ENCODE data around the gene LRP2. TPM values are rescaled to one million over a fixed set of nuclear protein-coding genes. Genes with fewer than 3 reads are reported as not detected.

The LRP2 gene
- total and polyA plus RNA-seq, 2 of the 8 experiments (the other 6 are each of a cell fraction or from before 2014, with no cell fraction given), result 2.0 to 2.9 TPM

- TF ChIP-seq CHD7 (IDR thresholded peaks at IDR 0.05; ENCODE audit: insufficient replicate concordance, low read length), result no peak
- no peak for TF ChIP-seq SIRT6 (IDR thresholded peaks at IDR 0.05; ENCODE audit: low read length)
- no peak for TF ChIP-seq CTBP2 (IDR thresholded peaks at IDR 0.05; ENCODE audit: borderline replicate concordance, insufficient read depth, insufficient read length, low read length)
- no peak for TF ChIP-seq KDM5A (IDR thresholded peaks at IDR 0.05; ENCODE audit: low read length)
- no peak for TF ChIP-seq ATF3 (IDR thresholded peaks at IDR 0.05; ENCODE audit: insufficient read depth, low read depth, low read length)
- TF ChIP-seq E2F6 (IDR thresholded peaks at IDR 0.05), result no peak
- no peak for TF ChIP-seq KDM1A (IDR thresholded peaks at IDR 0.05; ENCODE audit: borderline replicate concordance, low read length)
These were observed 281.9 kb downstream of the LRP2 start (continued) for GRCh38 chr2:169080250-169081069.

Measured in H1 (cell line).